IMR-90 (cell line): ENCODE data around the gene ALDH3B2. TPM values are rescaled to one million over a fixed set of nuclear protein-coding genes. Genes with fewer than 3 reads are reported as not detected.
"Not testable (repeated sequence)": the region's sequence is repeated elsewhere in the genome, so short reads cannot be mapped to it uniquely, and the experiment has no call there.

Source experiments
- ATAC-seq: fragments of 200-7000 bp; cut with Tn5 transposase; 2 replicates; pipeline ENCODE4 v1.9.1; 2020; ENCODE audit warnings: low read depth, mild to moderate bottlenecking, moderate library complexity
- BruUV-seq: library from RNA; stranded (reverse); fragments of 400-500 nt; replicated peaks from 2 replicates; lab custom pipeline; 2021; lab: Mats Ljungman, UMichigan
- CTCF ChIA-PET: fragments of 300-600 bp; formaldehyde crosslinking; extraction: SDS; loops from one replicate; lab custom pipeline; 2021; ENCODE audit warnings: antibody characterized with exemption; lab: Yijun Ruan, JAX
- POLR2A ChIA-PET: fragments of 300-600 bp; sonication (Branson Sonifier 250); formaldehyde crosslinking; loops from one replicate; lab custom pipeline; 2022; ENCODE audit warnings: antibody characterized with exemption; ENCODE audit not compliant: unreplicated experiment; lab: Charles Lee
- DNase-seq: peaks from one replicate; pipeline ENCODE4 v3.0.0; 2013
- H2AFZ ChIP-seq: replicated peaks from 2 replicates; pipeline ENCODE3; 2013; ENCODE audit warnings: low read length, mild to moderate bottlenecking; ENCODE audit not compliant: poor library complexity
- H2AK5ac ChIP-seq: 2 replicates; pipeline ENCODE4 v1.6.1; 2013; ENCODE audit warnings: low read depth, low read length, inconsistent platforms
- H2AK9ac ChIP-seq: replicated peaks from 2 replicates; pipeline ENCODE3; 2013; ENCODE audit warnings: mild to moderate bottlenecking, low read depth, low read length, moderate library complexity; ENCODE audit not compliant: poor library complexity
- H2BK120ac ChIP-seq: 2 replicates; pipeline ENCODE4 v1.6.1; 2013; ENCODE audit warnings: low read depth, low read length, inconsistent platforms
- H2BK15ac ChIP-seq: 3 replicates; pipeline ENCODE4 v1.6.1; 2013; ENCODE audit warnings: low read depth, low read length, inconsistent platforms
- H2BK20ac ChIP-seq: 2 replicates; pipeline ENCODE4 v1.6.1; 2013; ENCODE audit warnings: low read depth, mild to moderate bottlenecking, inconsistent platforms, low read length, moderate library complexity
- H2BK5ac ChIP-seq: 2 replicates; pipeline ENCODE4 v1.6.1; 2013; ENCODE audit warnings: mild to moderate bottlenecking, low read depth, low read length, inconsistent platforms; ENCODE audit not compliant: poor library complexity, severe bottlenecking
- H3K14ac ChIP-seq: replicated peaks from 2 replicates; pipeline ENCODE4 v1.6.1; 2013; ENCODE audit warnings: low read depth, low read length, inconsistent platforms
- H3K18ac ChIP-seq: 2 replicates; pipeline ENCODE4 v1.6.1; 2013; ENCODE audit warnings: low read depth, low read length, control low read depth
- H3K23ac ChIP-seq: 2 replicates; pipeline ENCODE4 v1.6.1; 2013; ENCODE audit warnings: low read depth, low read length, inconsistent platforms
- H3K27ac ChIP-seq: 2 replicates; pipeline ENCODE4 v1.5.1; 2013; ENCODE audit warnings: mild to moderate bottlenecking, control low read depth, low read length; ENCODE audit not compliant: insufficient read depth
- H3K27me3 ChIP-seq: 2 replicates; pipeline ENCODE4 v1.6.1; 2013; ENCODE audit warnings: low read length; ENCODE audit not compliant: control insufficient read depth, insufficient read depth
- H3K36me3 ChIP-seq: 2 replicates; pipeline ENCODE4 v1.6.1; 2013; ENCODE audit warnings: low read length, mixed read lengths; ENCODE audit not compliant: control insufficient read depth, insufficient read depth
- H3K4ac ChIP-seq: 2 replicates; pipeline ENCODE4 v1.6.1; 2013; ENCODE audit warnings: low read depth, low read length, inconsistent platforms
- H3K4me1 ChIP-seq: 2 replicates; pipeline ENCODE4 v1.6.1; 2013; ENCODE audit warnings: low read length, mixed read lengths; ENCODE audit not compliant: control insufficient read depth, insufficient read depth
- H3K4me2 ChIP-seq: 2 replicates; pipeline ENCODE4 v1.6.1; 2013; ENCODE audit warnings: low read depth, mild to moderate bottlenecking, control low read depth, low read length, moderate library complexity
- H3K4me3 ChIP-seq: 2 replicates; pipeline ENCODE4 v1.5.1; 2013; ENCODE audit warnings: low read depth, mild to moderate bottlenecking, control low read depth, low read length, moderate library complexity; ENCODE audit not compliant: insufficient read depth
- H3K56ac ChIP-seq: 2 replicates; pipeline ENCODE4 v1.6.1; 2013; ENCODE audit warnings: low read length, inconsistent platforms; ENCODE audit not compliant: insufficient read depth; ENCODE audit errors: extremely low read depth
- H3K79me1 ChIP-seq, 2 experiments: 2 replicates each; pipeline ENCODE4 v1.6.1; 2013; ENCODE audit warnings: low read length in 2 of 2, inconsistent platforms in 1 of 2, low read depth in 1 of 2
- H3K9ac ChIP-seq: 2 replicates; pipeline ENCODE4 v1.6.1; 2013; ENCODE audit warnings: low read depth, low read length, control low read depth
- H3K9me1 ChIP-seq: 2 replicates; pipeline ENCODE4 v1.6.1; 2013; ENCODE audit warnings: low read length, inconsistent platforms; ENCODE audit not compliant: insufficient read depth
- H3K9me3 ChIP-seq: 2 replicates; pipeline ENCODE4 v1.6.1; 2013; ENCODE audit warnings: low read length; ENCODE audit not compliant: control insufficient read depth, insufficient read depth
- H4K20me1 ChIP-seq: 2 replicates; pipeline ENCODE4 v1.6.1; 2013; ENCODE audit warnings: low read length, inconsistent platforms; ENCODE audit not compliant: insufficient read depth
- H4K5ac ChIP-seq: 2 replicates; pipeline ENCODE4 v1.6.1; 2013; ENCODE audit warnings: mild to moderate bottlenecking, low read depth, low read length, control low read depth
- H4K8ac ChIP-seq, 2 experiments: 2 replicates each; pipeline ENCODE4 v1.6.1; 2013; ENCODE audit warnings: low read depth in 2 of 2, low read length in 2 of 2, control low read depth in 1 of 2, inconsistent platforms in 1 of 2
- H4K91ac ChIP-seq: 2 replicates; pipeline ENCODE4 v1.6.1; 2013; ENCODE audit warnings: low read depth, low read length, inconsistent platforms; ENCODE audit not compliant: insufficient read depth
- WGBS, 2 experiments: methylation state at CpG; one replicate each; pipeline versions ENCODE4 v1.1.5 to v1.1.7; 2013; ENCODE audit warnings: missing lambda C conversion rate in 2 of 2; ENCODE audit not compliant: insufficient read length in 1 of 2; ENCODE audit errors: extremely low coverage in 2 of 2; 5-methylcytosine and 5-hydroxymethylcytosine counted together
- dilution Hi-C: fragments of 300-500 bp; cut with HindIII; formaldehyde crosslinking; loops from one replicate; pipeline ENCODE4 v1.14.3; 2018; ENCODE audit warnings: low sequenced_read_pairs; ENCODE audit not compliant: unreplicated experiment
- in situ Hi-C: fragments of 300-500 bp; cut with MboI; formaldehyde crosslinking; loops from 3 replicates; pipeline ENCODE4 v1.14.3; 2019; ENCODE audit warnings: low sequenced_read_pairs, inconsistent platforms, mixed read lengths
- intact Hi-C: fragments of 100-400 bp; cut with micrococcal nuclease; formaldehyde crosslinking; loops from 2 replicates; pipeline ENCODE4 v1.10.0; 2022
- polyA plus RNA-seq, 3 experiments: library from polyadenylated mRNA; depleted of rRNA; stranded (reverse); fragments of >200 nt; gene quantifications; 2 replicates each; pipeline ENCODE4 v1.2.3, GENCODE V29; 2012; ENCODE audit warnings: low replicate concordance in 1 of 3
- total RNA-seq: library from RNA; depleted of rRNA; stranded (reverse); fragments of >200 nt; gene quantifications from 2 replicates; pipeline ENCODE4 v1.2.3, GENCODE V29; 2012

Gene ALDH3B2
- total and polyA plus RNA-seq, 2 of the 4 experiments (the other 2 are of a cell fraction) = not detected

DNA sequence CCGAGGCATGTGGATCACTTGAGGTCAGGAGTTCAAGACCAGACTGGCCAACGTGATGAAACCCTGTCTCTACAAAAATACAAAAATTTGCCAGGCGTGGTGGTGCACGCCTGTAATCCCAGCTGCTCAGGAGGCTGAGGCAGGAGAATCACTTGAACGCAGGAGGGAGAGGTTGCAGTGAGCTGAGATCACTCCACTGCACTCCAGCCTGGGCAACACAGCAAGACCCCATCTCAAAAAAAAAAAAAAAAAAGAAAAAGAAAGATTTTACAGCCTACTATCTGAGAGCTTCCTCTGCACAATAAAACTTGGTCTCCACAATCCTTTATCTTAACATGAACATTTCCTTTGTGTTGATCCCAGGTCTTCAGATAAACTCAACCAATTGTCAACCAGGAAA lies 13.7 kb downstream of the ALDH3B2 start:
- H2BK15ac ChIP-seq, in situ Hi-C loops, H3K79me1 ChIP-seq, dilution Hi-C loops, H3K23ac ChIP-seq, H3K4me2 ChIP-seq, H2AFZ ChIP-seq, H2BK20ac ChIP-seq, H2AK9ac ChIP-seq, H4K8ac ChIP-seq, ATAC-seq, H3K9ac ChIP-seq, H2BK120ac ChIP-seq, POLR2A ChIA-PET, H3K18ac ChIP-seq, H3K4me3 ChIP-seq, H3K9me3 ChIP-seq, H3K9me1 ChIP-seq, H3K4me1 ChIP-seq, H3K14ac ChIP-seq, H3K27ac ChIP-seq, H2AK5ac ChIP-seq, H3K36me3 ChIP-seq, DNase-seq, CTCF ChIA-PET, BruUV-seq, H3K4ac ChIP-seq, H4K91ac ChIP-seq, H3K56ac ChIP-seq, intact Hi-C loops, H2BK5ac ChIP-seq, H4K20me1 ChIP-seq, H4K5ac ChIP-seq: not testable (repeated sequence)
- H3K27me3 ChIP-seq = peaks cover 14% of the 10 kb centered on the region
- WGBS, 2 experiments = no CpG with 5 or more reads among the region's 5 CpGs

DNA sequence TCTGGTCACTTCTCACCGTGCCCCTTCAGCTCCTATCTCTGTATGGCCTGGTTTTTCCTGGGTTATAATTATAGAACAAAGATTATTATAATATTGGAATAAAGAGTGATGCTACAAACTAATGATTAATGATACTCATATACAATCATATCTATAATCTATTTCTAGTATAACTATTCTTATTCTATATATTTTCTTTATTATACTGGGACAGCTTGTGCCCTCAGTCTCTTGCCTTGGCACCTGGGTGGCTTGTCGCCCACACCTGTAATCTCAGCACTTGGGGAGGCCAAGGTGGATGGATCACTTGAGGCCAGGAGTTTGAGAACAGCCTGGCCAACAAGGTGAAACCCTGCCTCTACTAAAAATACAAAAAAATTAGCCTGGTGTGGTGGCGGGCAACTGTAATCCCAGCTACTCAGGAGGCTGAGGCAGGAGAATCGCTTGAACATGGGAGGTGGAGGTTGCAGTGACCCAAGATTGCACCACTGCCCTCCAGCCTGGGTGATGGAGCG lies 14.7 kb downstream of the ALDH3B2 start:
- H2AK9ac ChIP-seq, H3K4ac ChIP-seq, POLR2A ChIA-PET, H2BK5ac ChIP-seq, H3K18ac ChIP-seq, dilution Hi-C loops, H4K8ac ChIP-seq, H3K36me3 ChIP-seq, H3K9me3 ChIP-seq, H2BK120ac ChIP-seq, in situ Hi-C loops, H4K5ac ChIP-seq, H2AK5ac ChIP-seq, H2BK20ac ChIP-seq, H4K91ac ChIP-seq, H3K4me2 ChIP-seq, ATAC-seq, H2BK15ac ChIP-seq, BruUV-seq, H3K9me1 ChIP-seq, DNase-seq, H2AFZ ChIP-seq, H3K4me3 ChIP-seq, H3K23ac ChIP-seq, H3K14ac ChIP-seq, H3K9ac ChIP-seq, H3K56ac ChIP-seq, H3K27ac ChIP-seq, CTCF ChIA-PET, H3K79me1 ChIP-seq, H3K4me1 ChIP-seq, H4K20me1 ChIP-seq: not testable (repeated sequence)
- H3K27me3 ChIP-seq = peaks cover 14% of the 10 kb centered on the region
- WGBS, 2 experiments = no CpG with 5 or more reads among the region's 5 CpGs
- intact Hi-C loops = loop anchor here (1.0 to 5.0 kb wide), 2 partner anchors 19 to 87 kb away; no protein-coding TSS in a partner anchor
